Pulmonary artery endothelial cell (primary cell): ENCODE results near the gene NPHP1. TPM values are rescaled to one million over a fixed set of nuclear protein-coding genes. Genes with fewer than 3 reads are reported as not detected.
"Not testable (repeated sequence)": the region's sequence is repeated elsewhere in the genome, so short reads cannot be mapped to it uniquely, and the experiment has no call there.

Experiments
- DNase-seq: peaks from one replicate; pipeline ENCODE4 v3.0.0-alpha.2; 2011; ENCODE audit warnings: low read depth, low spot score
- total RNA-seq: library from RNA; depleted of rRNA; stranded (reverse); fragments of >200 nt; gene quantifications from 2 replicates; pipeline ENCODE4 v1.2.3, GENCODE V29; 2014

Gene NPHP1
- 2.7 and 4.8 TPM in 2 replicates for total RNA-seq

DNA sequence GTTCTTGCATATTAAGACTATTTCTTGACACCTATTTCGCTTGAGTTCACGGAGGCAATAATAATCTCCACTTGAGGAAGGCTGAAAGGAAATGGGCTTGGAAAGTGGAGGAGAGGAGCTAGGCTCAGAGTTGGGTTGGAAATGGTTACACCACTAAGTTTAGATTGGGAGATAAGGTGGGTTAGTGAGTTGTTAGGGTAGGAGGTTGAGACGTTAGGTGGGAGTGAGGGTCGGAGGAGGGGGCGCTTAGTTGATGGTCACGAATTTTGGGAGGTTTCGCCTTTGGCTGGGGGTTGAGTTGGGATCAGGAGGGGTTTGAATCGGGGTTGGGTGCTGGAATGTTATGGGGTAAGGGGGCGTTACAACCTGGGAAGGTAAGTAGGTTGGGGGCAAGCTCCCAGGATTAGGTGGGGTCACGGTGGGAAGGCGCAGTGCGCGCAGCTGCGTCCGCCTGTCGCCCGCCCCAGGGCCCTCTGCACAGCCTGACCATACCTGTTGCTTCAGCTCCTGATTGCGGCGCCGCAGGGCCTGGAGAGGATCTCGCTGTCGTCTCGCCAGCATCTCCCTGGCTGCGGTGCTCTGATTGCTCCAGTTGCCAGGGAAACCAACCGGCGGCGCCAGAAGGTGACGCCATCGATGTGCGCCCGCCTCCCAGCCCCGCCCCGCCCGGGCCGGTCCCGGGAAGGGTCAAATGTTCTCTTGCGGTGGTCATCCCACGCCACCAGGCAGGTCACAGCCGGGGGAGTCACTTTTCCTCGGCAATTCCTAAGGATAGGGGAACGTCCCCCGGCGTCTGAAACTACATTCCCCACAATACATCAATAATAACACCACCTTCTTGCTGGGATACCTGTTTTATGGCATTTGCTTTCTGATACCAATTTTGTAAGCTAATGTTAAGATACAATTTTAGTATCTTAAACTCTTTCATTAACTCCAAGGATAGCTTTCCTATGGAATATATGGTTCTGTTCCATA, at the start of gene NPHP1:
Gene NPHP1 (minus strand): TSS at position 606 of the 978 bp plus-strand sequence. CDS start 45 bp downstream, at position 561.
- DNase-seq, result peak; percentile 39

DNA sequence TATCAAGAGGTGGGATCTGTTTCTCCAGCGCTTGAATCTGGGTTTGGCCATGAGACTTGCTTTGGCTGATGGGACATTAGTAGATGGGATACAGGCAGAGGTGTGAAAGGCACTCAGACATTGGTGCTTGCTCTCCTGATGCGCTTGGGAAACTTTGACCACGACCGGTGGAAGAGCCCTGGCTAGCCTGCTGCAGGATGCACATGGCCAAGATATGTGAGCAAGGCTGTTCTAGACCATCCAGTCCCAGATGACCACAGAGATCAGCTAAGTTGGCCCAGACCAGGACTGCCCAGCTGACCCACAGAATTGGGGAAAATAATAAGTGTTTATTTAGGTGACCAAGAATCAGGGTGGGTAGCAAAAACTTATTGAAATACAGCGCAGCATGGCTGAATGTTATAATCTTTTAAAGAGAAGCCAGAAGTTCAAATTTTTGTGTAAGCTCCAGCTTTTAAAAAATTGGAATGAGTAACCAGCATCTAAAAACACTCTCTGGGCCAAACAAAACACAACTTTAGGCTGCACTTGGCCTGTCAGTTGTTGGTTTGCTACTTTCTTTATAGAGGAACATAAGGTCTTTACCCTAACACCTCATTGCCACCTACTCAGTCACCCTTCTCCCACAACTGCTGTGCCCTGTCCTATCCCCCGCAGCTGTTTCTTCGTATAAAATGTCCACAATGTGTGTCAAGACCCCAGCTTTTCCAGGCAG, 43.4 kb upstream of the NPHP1 start:
- DNase-seq, result not testable (repeated sequence)

DNA sequence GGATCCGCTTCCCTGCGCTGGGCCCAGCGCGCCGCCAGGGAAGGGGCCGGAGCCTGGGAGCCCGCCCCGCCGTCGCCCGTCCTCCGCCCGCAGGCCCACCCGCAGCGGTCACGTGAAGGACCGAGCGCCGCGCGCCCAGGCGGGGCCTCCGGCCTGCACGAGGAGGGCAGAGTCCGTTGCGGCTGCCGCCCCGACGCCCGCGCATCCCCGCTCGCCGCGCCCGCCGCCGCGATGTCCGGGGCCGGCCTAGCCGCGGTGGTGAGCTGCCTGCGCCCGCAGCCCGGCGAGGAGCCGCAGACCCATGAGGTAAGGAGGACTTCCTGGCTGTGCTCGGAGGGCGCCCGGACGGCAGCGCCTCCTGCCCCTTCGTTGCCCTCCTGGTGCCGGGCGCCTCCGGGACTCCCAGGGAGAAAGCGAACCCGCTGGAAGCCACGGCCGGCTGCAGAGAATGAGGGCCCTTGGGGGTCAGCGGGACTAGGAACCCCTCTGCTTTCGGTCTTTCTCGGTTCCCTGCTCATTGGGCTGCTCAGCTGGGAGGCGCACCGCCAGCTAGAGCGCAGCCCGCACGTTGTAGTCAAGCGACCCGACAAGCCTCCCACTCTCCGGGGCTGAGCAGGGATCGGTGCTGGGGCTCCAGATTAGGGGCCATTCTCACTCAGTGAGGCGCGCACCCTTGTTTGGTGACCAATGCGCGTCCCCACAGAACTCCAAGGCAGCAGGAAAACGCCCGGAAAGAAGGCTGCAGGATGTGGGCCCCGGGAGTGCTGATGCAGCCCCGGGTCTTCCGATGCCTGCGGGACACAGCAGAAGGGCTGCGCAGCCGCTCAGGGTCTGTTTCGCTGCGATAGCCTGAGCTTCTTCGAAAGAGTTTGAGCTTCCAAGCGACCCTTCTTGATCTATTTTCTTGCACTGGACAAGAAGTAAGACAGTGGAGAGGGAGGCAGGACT, 40.9 kb upstream of the NPHP1 start:
- DNase-seq, result not testable (repeated sequence)

DNA sequence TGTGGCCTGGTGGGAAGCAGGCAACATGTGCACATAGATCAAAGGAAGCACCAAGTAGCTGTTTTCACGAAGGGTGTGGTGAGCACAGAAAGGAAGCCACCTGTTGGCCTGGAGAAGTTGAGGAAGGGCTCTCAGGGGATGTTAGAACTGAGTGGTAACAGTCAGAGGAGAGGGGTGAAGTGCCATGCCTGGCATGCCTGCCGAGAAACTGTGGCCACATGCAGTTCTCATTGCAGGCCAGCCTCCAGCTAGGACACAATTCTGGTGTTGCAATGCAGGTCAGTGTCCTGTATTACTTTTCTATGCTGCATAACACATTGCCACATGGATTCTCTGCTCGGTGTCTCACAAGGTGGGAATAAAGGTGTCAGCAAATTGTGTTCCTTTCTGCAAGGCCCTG, 38.5 kb upstream of the NPHP1 start:
- DNase-seq, result not testable (repeated sequence)

DNA sequence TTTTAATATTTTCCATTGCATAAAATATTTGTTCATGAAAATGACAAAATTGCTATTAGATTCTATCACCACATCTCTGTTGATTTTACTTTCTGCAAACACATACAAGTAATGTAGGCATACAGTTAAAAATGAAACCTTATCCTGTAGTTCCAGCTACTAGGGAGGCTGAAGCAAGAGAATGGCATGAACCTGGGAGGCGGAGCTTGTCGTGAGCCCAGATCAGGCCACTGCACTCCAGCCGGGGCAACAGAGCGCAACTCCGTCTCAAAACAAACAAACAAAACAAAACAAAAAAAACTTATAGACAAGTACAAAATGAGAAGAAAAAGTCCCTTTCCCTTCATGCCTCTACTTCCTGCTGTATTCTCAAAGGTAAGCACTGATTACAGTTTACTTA, 29.7 kb upstream of the NPHP1 start:
- not testable (repeated sequence) for DNase-seq

DNA sequence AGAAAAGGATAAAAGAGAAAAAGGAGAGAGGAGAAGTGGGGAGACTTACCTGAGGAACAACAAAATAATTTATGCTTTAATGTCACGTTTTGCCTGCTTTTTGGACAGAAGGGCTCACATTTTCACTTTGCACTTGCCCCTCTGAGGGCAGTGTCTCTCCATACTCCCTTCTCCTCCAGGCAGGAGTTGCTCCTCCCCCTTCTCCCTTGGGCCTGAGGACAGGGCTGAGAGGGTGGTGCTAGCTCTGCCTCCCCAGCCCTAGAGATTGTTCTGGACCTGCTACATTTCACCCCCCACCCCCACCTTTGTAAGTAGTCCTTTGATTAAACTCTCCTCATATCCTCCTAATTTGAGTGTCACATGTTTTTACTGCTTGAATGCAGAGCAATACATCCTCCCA, 25.1 kb upstream of the NPHP1 start:
- not testable (repeated sequence) for DNase-seq

DNA sequence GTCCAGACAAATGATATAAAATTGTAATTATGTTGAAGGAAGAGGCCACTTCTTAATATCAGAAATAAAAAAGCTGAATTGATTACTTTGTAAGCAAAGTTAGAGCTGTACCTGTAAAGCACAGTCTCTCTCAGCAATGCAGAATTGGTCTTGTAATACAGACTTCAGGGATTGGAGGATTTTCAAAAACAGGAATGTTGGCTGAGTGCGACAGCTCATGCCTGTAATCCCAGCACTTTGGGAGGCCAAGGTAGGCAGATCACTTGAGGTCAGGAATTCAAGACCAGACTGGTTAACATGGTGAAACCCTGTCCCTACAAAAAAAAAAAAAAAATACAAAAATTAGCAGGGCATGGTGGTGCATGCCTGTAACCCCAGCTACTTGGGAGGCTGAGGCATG, 17.8 kb upstream of the NPHP1 start:
- not testable (repeated sequence) for DNase-seq

DNA sequence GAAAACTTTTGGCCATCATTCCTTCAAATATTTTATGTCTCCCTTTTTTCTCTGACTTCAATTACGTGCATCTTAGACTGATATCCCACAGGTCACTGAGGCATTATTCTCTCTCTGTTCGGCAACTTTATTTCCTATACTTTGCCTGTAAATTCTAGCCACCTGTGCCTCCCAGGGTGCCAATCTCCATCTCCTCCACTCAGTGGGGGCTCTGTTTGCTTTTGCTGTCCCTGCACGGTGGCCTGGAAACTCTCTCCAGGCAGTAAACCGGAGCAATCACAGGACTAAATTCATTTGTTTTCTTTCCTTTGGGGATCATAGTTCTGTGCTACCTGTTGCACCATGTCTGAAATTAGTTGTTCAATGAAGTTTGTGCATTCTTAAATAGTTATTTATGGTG, 17.1 kb upstream of the NPHP1 start:
- DNase-seq, result no peak

DNA sequence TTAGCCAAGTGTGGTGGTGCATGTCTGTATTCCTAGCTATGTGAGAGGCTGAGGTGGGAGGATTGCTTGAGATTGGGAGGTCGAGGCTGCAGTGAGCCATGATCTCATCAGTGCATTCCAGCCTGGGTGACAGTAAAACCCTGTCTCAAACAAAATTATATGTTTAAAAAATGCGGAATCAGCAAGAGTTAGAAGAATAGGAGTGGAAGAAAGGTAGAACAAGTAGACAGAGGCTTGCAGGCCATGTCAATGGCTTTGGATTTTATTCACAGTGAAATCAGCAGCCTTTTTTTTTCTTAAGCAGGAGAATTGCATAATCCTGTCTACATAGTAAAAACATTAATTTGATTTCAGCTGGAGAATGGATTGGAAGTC, 15.4 kb upstream of the NPHP1 start:
- no peak for DNase-seq

DNA sequence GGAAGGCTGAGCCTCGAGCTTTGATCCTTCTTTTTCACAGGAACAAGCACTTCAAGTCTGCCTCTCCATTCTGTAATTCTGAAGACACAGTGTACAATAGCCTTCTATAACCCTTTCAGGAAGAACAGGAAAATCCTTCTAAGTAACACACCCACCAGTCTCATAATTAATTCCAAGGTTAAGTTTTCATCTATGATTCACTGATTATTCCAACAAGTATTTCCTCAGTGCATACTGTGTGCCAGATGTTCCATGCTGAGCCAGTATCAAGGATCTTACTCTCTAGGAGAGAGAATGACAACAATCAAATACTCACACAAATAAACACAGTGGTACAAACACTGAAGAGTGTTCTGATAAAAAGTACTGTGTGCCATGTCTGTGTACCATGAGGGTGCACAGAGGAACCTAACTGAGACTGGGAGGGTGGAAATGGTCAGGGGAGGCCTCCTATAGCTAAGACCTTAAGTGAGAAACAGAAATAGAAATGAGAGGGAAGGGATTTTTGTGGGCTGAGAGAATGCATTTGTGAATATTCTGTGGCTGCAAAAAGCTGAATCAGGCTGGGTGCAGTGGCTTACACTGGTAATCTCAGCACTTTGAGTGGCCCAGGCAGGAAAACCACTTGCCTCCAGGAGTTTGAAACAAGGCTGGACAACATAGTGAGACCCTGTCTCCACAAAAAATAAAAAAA, 14.8 kb upstream of the NPHP1 start:
- DNase-seq, result no peak

DNA sequence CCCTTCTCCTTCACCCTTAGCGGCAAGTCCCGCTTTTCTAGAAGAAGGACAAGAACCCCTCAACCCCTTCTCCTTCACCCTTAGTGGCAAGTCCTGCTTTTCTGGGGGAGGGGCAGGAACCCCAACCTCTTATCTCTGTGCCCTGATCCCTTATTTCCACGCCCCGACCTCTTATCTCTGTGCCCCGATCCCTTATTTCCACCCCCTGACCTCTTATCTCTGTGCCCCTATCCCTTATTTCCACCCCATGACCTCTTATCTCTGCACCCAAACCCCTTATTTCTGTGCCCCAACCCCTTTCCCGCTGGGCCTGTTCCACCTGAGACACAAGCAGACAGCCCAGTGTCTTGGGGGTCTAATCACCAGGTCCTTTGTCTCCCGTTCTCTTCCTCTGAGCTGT, 14.1 kb upstream of the NPHP1 start:
- DNase-seq, result not testable (repeated sequence)

DNA sequence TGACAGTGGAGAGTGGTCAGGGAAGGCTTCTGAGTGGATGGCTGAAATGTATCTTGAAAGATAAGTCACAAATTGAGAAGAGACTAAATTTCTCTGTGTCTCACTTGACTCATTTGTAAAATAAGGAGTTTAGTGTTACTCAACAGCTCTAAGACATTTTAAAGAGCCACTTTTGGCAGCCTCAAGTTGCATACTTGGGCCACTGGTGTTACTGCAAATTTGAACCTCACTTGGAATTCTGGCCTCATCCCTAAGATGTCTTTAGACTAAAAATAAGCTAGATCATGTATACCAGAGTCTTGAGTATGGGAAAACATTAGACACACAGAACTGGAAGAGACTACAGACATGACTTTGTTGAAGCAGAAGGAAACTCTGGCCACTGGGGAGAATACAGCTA, 12.0 kb upstream of the NPHP1 start:
- DNase-seq, result no peak

DNA sequence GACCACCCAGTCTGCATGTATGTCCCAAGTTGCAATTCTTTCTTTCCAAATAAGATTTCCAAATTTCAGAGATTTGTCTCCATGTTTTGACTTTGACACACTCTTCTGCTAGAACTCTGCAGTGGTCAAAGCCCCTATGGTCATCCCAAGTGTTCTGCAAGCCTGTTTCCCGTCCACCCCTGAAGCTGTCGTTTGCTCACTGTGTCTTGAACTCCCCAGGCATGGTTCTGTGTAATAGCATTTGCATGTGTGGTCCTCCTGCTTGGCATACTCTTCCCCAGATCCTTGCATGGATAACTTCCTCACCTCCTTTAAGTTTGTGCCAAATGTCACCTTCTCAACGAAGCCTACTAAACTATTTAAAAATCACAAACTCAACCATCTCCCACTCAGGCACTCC, 11.4 kb upstream of the NPHP1 start:
- no peak for DNase-seq

DNA sequence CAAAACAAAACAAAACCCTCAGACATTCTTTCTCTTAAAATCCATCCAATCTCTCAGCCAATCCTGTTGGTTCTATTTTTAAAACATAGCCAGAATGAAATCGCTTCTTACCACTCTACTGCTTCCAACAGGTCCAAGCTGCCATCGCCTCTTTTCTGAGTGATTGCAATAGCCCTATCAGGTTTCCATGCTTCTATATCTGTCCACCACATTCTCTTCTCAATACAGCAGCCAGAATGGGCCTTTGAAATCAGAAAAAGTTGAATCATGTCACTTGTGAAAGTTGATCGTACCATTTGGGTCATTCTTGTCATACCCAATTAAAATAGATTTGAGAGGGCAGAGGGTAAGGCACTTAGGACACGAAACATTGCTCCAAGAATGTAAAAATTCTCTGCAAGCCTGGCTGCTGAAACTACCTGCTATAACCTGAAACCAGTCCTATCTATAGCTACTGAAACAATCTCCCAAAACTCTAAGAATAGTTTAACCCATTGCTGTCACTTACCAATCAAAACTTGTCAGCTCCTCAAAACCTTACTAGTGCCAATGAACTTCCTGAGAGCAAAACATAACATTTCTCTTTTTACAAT, 10.8 kb upstream of the NPHP1 start:
- DNase-seq, result no peak

DNA sequence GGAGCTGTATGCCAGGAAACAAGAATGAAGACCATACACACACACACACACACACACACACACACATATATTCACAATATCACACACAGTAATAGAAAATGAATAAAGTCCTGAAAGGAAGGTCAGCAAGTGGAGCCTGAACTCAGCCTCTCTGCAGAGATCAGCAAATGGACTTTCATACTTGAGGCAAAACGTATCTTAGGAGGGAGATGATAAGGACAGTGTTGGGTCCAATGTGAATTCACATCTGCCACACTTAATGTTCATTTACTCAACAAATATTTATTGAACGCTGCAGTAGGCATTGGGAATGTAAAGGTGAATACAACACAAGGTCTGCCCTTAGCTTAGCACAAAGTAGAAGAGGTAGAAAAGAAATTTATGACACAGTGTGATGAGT, 10.3 kb upstream of the NPHP1 start:
- DNase-seq, result no peak

DNA sequence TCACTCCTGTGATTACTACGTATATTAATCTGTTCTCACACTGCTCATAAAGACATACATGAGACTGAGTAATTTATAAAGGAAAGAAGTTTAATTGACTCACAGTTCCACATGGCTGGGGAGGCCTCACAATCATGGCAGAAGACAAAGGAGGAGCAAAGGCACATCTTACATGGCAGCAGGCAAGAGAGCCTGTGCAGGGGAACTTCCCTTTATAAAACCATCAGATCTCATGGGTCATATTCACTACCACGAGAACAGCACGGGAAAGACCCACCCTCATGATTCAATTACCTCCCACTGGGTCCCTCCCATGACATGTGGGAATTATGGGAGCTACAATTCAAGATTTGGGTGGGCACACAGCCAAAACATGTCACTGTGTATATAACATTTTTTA, 8.7 kb upstream of the NPHP1 start:
- not testable (repeated sequence) for DNase-seq

DNA sequence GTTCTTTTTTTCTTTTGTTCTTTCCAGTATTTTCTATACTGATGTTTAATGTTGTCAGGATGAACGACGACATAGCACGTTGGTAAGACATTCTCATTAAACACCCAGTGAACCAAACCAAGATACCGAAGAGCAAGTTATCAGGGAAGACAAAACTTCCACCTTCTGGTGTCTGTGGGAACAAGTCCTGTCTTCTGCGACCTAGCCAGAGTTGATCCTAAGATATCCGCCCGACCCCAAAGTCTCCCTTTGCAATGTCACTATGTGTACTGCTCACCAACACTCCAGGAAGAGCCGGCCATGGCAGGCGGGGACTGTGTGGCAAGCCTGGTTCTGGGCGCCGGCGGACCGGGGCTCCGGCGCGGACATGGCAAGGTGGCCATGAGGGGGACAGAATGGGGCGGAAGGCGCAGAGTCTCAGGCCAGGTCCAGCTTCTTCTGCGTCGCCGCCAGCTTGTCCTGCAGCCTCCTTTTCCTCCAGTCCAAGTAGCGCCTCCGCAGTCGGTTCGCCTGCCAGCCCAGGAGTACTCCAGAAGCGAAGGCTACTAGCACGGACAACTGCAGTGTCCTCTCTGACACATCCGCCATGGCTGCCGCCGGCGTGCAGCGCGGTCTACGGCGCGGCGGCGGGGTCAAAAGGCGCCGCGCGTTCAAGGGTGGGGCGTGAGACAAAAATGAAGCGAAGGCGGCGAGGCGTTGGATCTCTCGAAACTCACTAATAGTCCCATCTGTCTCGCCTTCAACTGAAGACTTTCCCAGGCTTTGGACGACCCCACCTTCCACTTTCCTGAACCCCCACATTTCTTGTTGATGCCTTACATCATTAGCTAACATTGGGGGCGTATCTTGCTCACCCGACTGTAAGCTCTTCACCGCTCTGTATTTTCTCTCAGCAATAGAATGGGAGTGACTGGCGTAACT, 7.4 kb upstream of the NPHP1 start, which contains the start of gene MTLN:
Gene MTLN (minus strand): TSS at position 610 of the 921 bp plus-strand sequence. CDS start 22 bp downstream, at position 588.
- no peak for DNase-seq

DNA sequence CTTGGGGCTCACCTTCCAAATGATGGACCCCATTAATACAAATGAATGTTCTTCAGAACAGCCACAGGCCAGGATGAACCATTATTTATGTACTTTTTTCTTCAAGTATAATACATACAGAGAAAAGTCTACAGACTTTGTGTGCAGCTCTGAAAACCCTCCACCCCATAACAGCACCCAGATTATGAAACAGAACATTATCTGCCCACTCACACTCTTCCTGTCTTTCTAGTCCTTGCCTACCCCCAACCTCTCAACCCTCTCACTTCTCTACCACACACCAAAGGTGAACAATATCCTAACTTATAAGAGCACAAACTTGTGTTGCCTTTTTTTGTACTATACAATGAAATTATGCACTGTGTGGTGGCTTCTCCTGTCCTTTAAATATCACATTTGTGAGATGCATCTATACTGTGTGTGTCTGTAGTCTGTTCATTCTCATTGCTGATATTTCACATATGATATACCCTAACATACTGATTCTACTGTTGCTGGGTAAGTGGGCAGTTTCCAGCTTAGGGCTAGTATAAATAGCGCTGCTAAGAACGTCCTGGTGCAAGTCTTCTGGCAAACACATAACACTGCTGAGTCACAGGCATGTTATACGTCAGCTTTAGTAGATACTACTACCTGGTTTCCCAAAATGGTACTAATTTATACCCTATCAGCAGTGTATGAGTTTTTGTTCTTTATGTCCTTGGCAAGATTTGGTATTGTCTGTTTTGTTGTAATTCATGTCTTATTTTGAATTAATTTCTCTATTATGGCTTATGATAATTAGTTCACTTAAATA, 1.0 kb upstream of the NPHP1 start:
- DNase-seq, result no peak
